H1 (cell line): ENCODE results near the gene CHIC1. TPM values are rescaled to one million over a fixed set of nuclear protein-coding genes. Genes with fewer than 3 reads are reported as not detected.
"Not testable (repeated sequence)": the region's sequence is repeated elsewhere in the genome, so short reads cannot be mapped to it uniquely, and the experiment has no call there.

Experiments
- CTCF ChIA-PET: fragments of 300-600 bp; sonication (Branson Sonifier 250); formaldehyde crosslinking; loops from one replicate; lab custom pipeline; 2021; ENCODE audit not compliant: partially characterized antibody; lab: Charles Lee
- POLR2A ChIA-PET: fragments of 300-600 bp; sonication (Branson Sonifier 250); formaldehyde crosslinking; loops from one replicate; lab custom pipeline; 2021; ENCODE audit warnings: inconsistent platforms; ENCODE audit not compliant: partially characterized antibody; lab: Charles Lee
- DNase-seq, 2 experiments: peaks; one replicate each; pipeline versions ENCODE4 v3.0.0 to v3.0.0-alpha.2; 2010 to 2022; ENCODE audit warnings: low spot score in 2 of 2, low read depth in 1 of 2, mixed read lengths in 1 of 2
- FAIRE-seq: peaks from 2 replicates; lab custom pipeline; 2011; peaks lifted over from hg19 to GRCh38; lab: Jason Lieb, UNC
- H2AFZ ChIP-seq: 2 replicates; pipeline ENCODE4 v1.8.1; 2012; ENCODE audit warnings: low read length, inconsistent platforms
- H2AK5ac ChIP-seq: 2 replicates; pipeline ENCODE4 v1.6.1; 2013; ENCODE audit warnings: low read depth, low read length
- H2BK120ac ChIP-seq: replicated peaks from 2 replicates; pipeline ENCODE3; 2013; ENCODE audit warnings: low read depth, low read length, inconsistent platforms
- H2BK12ac ChIP-seq: 2 replicates; pipeline ENCODE4 v1.6.1; 2013; ENCODE audit warnings: low read depth, low read length
- H2BK15ac ChIP-seq: 2 replicates; pipeline ENCODE4 v1.6.1; 2013; ENCODE audit warnings: low read length
- H2BK20ac ChIP-seq: 2 replicates; pipeline ENCODE4 v1.6.1; 2013; ENCODE audit warnings: low read length
- H2BK5ac ChIP-seq: 2 replicates; pipeline ENCODE4 v1.6.1; 2013; ENCODE audit warnings: low read depth, low read length
- H3K14ac ChIP-seq: 2 replicates; pipeline ENCODE4 v1.6.1; 2013; ENCODE audit warnings: inconsistent platforms; ENCODE audit not compliant: insufficient read length
- H3K18ac ChIP-seq: 2 replicates; pipeline ENCODE4 v1.6.1; 2013; ENCODE audit warnings: low read length; ENCODE audit errors: extremely low read depth
- H3K23ac ChIP-seq: 2 replicates; pipeline ENCODE4 v1.6.1; 2013; ENCODE audit warnings: inconsistent platforms; ENCODE audit not compliant: insufficient read length
- H3K23me2 ChIP-seq: 2 replicates; pipeline ENCODE4 v1.6.1; 2013; ENCODE audit warnings: low read depth, low read length
- H3K27ac ChIP-seq: 2 replicates; pipeline ENCODE4 v1.6.1; 2011; ENCODE audit warnings: low read depth, low read length, inconsistent platforms
- H3K27me3 ChIP-seq, 4 experiments: replicated peaks in 1 of 4; 1 replicate in 1 of 4; 2 replicates in 3 of 4; pipeline versions ENCODE4 v1.6.1 to v1.8.1; 2011 to 2013; ENCODE audit warnings: low read length in 3 of 4, mild to moderate bottlenecking in 3 of 4, inconsistent platforms in 2 of 4, mixed read lengths in 2 of 4, moderate library complexity in 1 of 4; ENCODE audit not compliant: control insufficient read depth in 3 of 4, insufficient read depth in 3 of 4; ENCODE audit errors: extremely low read depth in 1 of 4
- H3K36me3 ChIP-seq, 4 experiments: 2 replicates each; pipeline versions ENCODE4 v1.6.1 to v1.8.1; 2011 to 2013; ENCODE audit warnings: mild to moderate bottlenecking in 4 of 4, low read length in 3 of 4, moderate library complexity in 2 of 4, control low read depth in 1 of 4, inconsistent platforms in 1 of 4; ENCODE audit not compliant: insufficient read depth in 4 of 4, control insufficient read depth in 2 of 4
- H3K4ac ChIP-seq: replicated peaks from 2 replicates; pipeline ENCODE3; 2013; ENCODE audit warnings: low read length, low read depth, mixed read lengths, inconsistent platforms; ENCODE audit not compliant: insufficient read length
- H3K4me1 ChIP-seq, 4 experiments: replicated peaks in 1 of 4; 1 replicate in 1 of 4; 2 replicates in 3 of 4; pipeline versions ENCODE4 v1.6.1 to v1.8.1; 2011 to 2013; ENCODE audit warnings: low read length in 3 of 4, inconsistent platforms in 2 of 4, mixed read lengths in 1 of 4; ENCODE audit not compliant: insufficient read depth in 4 of 4, control insufficient read depth in 3 of 4
- H3K4me2 ChIP-seq, 2 experiments: 2 replicates each; pipeline versions ENCODE4 v1.6.1 to v1.8.1; 2011 to 2013; ENCODE audit warnings: low read depth in 2 of 2, low read length in 2 of 2, control low read depth in 1 of 2, inconsistent platforms in 1 of 2, mild to moderate bottlenecking in 1 of 2; ENCODE audit not compliant: insufficient read depth in 1 of 2
- H3K4me3 ChIP-seq, 4 experiments: fragments of 200-600, 300-600 bp in 1 of 4; sonication (generic), shearing (Covaris generic), sonication (Bioruptor Twin) in 1 of 4; 2 replicates each; pipeline versions ENCODE4 v1.5.1 to v1.8.1; 2011 to 2016; ENCODE audit warnings: low read length in 4 of 4, low read depth in 3 of 4, control low read depth in 2 of 4, inconsistent platforms in 2 of 4, mild to moderate bottlenecking in 2 of 4, mixed read lengths in 1 of 4, moderate library complexity in 1 of 4; ENCODE audit not compliant: insufficient read depth in 2 of 4; ENCODE audit errors: extremely low read depth in 1 of 4
- H3K56ac ChIP-seq: replicated peaks from 2 replicates; pipeline ENCODE3; 2013; ENCODE audit warnings: low read depth, mild to moderate bottlenecking, mixed read lengths, low read length, inconsistent platforms; ENCODE audit not compliant: insufficient read length
- H3K79me1 ChIP-seq: 2 replicates; pipeline ENCODE4 v1.6.1; 2013; ENCODE audit warnings: low read depth, low read length, control low read depth
- H3K79me2 ChIP-seq, 2 experiments: 2 replicates each; pipeline versions ENCODE4 v1.6.1 to v1.8.1; 2012 to 2013; ENCODE audit warnings: low read length in 2 of 2, mild to moderate bottlenecking in 2 of 2, inconsistent platforms in 1 of 2; ENCODE audit not compliant: insufficient read depth in 2 of 2, control insufficient read depth in 1 of 2
- H3K9ac ChIP-seq, 4 experiments: replicated peaks in 1 of 4; 1 replicate in 1 of 4; 2 replicates in 3 of 4; pipeline versions ENCODE4 v1.6.1 to v1.8.1; 2011 to 2013; ENCODE audit warnings: low read depth in 3 of 4, low read length in 3 of 4, control low read depth in 2 of 4, mild to moderate bottlenecking in 2 of 4, moderate library complexity in 2 of 4, inconsistent platforms in 1 of 4; ENCODE audit errors: extremely low read depth in 1 of 4
- H3K9me3 ChIP-seq, 2 experiments: 2 replicates each; pipeline versions ENCODE4 v1.6.1 to v1.8.1; 2012 to 2013; ENCODE audit warnings: mild to moderate bottlenecking in 2 of 2, moderate library complexity in 2 of 2, control low read depth in 1 of 2, inconsistent platforms in 1 of 2, low read depth in 1 of 2, low read length in 1 of 2, mixed read lengths in 1 of 2; ENCODE audit not compliant: insufficient read depth in 2 of 2
- H4K20me1 ChIP-seq, 2 experiments: replicated peaks in 1 of 2; 2 replicates each; pipeline versions ENCODE3 to v1.8.1; 2011 to 2013; ENCODE audit warnings: inconsistent platforms in 2 of 2, low read length in 2 of 2, mild to moderate bottlenecking in 1 of 2; ENCODE audit not compliant: insufficient read depth in 2 of 2, control insufficient read depth in 1 of 2
- H4K5ac ChIP-seq: 2 replicates; pipeline ENCODE4 v1.6.1; 2013; ENCODE audit warnings: low read length, low read depth, mixed read lengths, inconsistent platforms; ENCODE audit not compliant: insufficient read length
- H4K8ac ChIP-seq: 2 replicates; pipeline ENCODE4 v1.8.0; 2013; ENCODE audit warnings: mild to moderate bottlenecking, moderate library complexity, low read length, inconsistent platforms; ENCODE audit not compliant: insufficient read depth; ENCODE audit errors: extremely low read depth
- H4K91ac ChIP-seq: replicated peaks from 2 replicates; pipeline ENCODE3; 2013; ENCODE audit warnings: low read length, mixed read lengths, inconsistent platforms; ENCODE audit not compliant: insufficient read length
- WGBS, 2 experiments: shearing (Covaris generic) in 1 of 2; methylation state at CpG; one replicate each; pipeline versions ENCODE4 v1.1.6 to v1.1.7; 2013 to 2015; ENCODE audit warnings: low lambda C conversion rate in 2 of 2, mixed read lengths in 2 of 2, inconsistent platforms in 1 of 2, low coverage in 1 of 2, missing lambda C conversion rate in 1 of 2; ENCODE audit not compliant: insufficient replicate concordance in 2 of 2, insufficient coverage in 1 of 2, insufficient read length in 1 of 2; ENCODE audit errors: extremely low coverage in 1 of 2, missing lambda C conversion rate in 1 of 2; 5-methylcytosine and 5-hydroxymethylcytosine counted together
- polyA plus RNA-seq, 7 experiments: library from polyadenylated mRNA; depleted of rRNA in 3 of 7; stranded (reverse) in 5 of 7; unstranded in 2 of 7; fragments of >200 nt in 5 of 7; fragments of 200-250 nt in 2 of 7; gene quantifications; 1 replicate in 5 of 7; 2 replicates in 1 of 7; 4 replicates in 1 of 7; pipeline versions ENCODE4 v1.2.1 to v1.2.3, GENCODE V29; 2011 to 2013; ENCODE audit warnings: missing spikeins in 2 of 7, mixed read lengths in 2 of 7
- total RNA-seq: library from RNA; stranded (reverse); fragmentation: NEBNext Ultra II Directional; extraction: Animal tissue kit (Norgen Biotek cat#: 25700); gene quantifications from 2 replicates; pipeline ENCODE4 v1.2.1, GENCODE V29; 2021

CHIC1 gene
- total and polyA plus RNA-seq, 2 of the 8 experiments (the other 6 are each of a cell fraction or from before 2014, with no cell fraction given), result 3.1 to 10.1 TPM

- CTCF ChIA-PET, H3K36me3 ChIP-seq, H3K27ac ChIP-seq, H3K79me1 ChIP-seq, H2BK12ac ChIP-seq, H2BK15ac ChIP-seq, H3K4me3 ChIP-seq, H2BK5ac ChIP-seq, H4K8ac ChIP-seq, H3K14ac ChIP-seq, H3K56ac ChIP-seq, H4K91ac ChIP-seq, H2AFZ ChIP-seq, DNase-seq, H3K4me1 ChIP-seq, H4K20me1 ChIP-seq, H3K18ac ChIP-seq, H2AK5ac ChIP-seq, H2BK120ac ChIP-seq, FAIRE-seq, H3K27me3 ChIP-seq, H3K4ac ChIP-seq, H4K5ac ChIP-seq, H3K9me3 ChIP-seq, H3K79me2 ChIP-seq, POLR2A ChIA-PET, H2BK20ac ChIP-seq, H3K23ac ChIP-seq, H3K23me2 ChIP-seq, H3K4me2 ChIP-seq, H3K9ac ChIP-seq: not testable (repeated sequence)
- WGBS, 2 experiments, result 86% methylated on average over 4 of the region's 4 CpGs; no CpG with 5 or more reads in 1 of the 2 experiments
Measured at GRCh38 chrX:73531655-73532054, 31.3 kb upstream of the CHIC1 start.
